Measurements from ENCODE around the gene BRD9.
"Not testable (repeated sequence)": the region's sequence is repeated elsewhere in the genome, so short reads cannot be mapped to it uniquely, and the experiment has no call there.

The BRD9 gene

DNA sequence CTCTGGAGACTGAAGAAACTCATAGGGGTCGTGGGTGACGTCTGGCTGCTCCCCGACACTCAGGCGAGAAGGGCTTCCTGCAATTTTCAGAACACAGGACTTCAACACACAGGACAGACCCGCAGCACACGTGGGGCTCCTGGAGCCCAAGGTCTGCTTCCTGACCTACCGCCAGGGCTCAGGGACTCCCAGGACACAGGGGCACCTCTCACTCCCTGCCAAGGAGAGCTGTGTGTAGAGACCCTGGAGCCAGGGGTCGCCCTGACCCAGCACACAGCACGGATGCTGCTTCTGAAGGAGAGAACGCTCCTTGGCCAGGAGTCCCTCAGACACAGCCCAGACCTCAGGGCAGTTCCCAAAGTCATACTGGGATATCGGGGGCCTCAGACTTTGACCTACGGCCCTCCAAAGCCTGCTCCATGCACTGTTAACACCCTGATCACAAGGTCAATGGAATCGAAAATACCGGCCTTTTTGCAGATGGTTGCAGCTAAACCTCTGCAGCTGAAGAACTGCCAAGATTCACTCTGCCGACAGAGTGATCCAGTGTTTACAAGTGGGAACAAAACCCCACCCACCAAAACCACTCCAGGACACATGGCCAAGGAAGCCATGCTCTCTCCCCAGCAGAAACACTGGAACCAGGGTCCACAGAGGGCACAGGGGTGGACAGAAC lies 28.0 kb downstream of the BRD9 start:
- no peak overlapping the region for H3K4me3 ChIP-seq (ENCODE audit: low read depth, low read length)
- no peak for DNase-seq (ENCODE audit: low read depth)

DNA sequence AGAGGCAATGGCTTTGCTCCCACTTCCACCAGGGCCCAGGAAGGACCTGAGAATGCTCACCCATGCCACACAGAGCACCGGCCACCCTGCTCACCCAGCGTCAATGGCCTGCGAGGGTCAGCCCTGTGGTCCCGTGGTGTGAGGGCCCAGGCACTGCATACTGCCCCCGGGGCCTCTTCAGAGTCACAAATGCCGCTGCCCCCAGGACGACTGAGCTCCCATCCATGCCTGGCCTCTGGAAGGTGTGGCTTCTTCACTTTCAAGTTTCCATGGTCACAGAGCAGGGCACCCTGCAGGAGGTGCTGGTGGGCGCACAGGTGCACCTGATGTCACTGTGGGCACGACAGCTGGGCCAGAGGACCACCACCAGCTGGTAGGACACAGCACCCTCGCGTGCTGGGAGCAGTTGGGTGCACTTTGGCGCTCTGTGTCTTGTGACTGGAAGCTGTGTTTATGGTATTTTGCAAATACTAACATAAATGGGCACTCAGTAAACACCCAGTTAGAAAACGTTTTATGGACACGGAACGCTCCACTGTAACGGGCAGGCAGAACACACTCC lies 29.3 kb downstream of the BRD9 start:
- no peak overlapping the region for H3K4me3 ChIP-seq (ENCODE audit: low read depth, low read length)
- no peak for DNase-seq (ENCODE audit: low read depth)

DNA sequence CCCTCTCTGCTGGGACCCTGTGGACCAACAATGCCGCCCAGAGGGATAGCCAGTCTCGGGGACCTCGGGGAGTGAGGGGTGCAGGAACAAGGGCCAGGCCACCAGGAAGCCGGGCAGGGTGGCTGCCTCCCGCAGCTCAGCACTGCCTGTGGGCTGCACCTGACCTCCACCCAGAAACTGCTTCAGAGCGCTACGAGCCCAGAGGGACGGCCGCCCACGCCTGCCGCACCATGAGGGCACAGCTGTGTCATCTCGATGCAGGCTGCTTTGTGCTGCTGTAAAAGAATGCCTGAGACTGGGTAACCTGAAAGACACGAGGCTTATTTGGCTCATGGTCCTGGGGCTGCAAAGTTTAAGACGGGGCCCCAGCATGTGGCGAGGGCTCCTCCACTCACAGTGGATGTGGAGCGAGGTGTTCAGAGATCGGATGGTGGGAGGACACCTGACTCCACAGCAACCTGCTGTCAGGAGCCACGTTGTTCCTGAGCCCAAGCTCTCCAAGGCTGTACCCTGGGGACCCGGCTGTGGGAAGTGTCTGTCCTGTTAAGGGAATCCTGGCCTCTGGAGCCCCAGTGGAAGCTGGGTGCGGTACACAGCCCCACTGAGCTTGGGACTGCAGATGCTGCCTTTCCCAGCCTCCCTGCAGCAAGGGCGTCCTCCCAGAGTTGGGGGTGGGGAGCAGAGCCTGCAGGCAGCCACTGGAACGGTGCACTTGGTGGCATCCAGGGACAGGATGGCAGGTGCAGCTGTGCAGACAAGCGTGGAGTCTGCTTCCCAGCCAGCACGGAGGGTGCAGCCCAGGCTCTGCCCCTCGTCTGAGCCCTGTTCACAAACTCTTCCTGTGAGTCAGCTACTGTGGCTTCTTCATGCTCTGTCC lies 30.0 kb downstream of the BRD9 start:
- peak; percentile 1 for DNase-seq (ENCODE audit: low read depth)
- no peak overlapping the region for H3K4me3 ChIP-seq (ENCODE audit: low read depth, low read length)

DNA sequence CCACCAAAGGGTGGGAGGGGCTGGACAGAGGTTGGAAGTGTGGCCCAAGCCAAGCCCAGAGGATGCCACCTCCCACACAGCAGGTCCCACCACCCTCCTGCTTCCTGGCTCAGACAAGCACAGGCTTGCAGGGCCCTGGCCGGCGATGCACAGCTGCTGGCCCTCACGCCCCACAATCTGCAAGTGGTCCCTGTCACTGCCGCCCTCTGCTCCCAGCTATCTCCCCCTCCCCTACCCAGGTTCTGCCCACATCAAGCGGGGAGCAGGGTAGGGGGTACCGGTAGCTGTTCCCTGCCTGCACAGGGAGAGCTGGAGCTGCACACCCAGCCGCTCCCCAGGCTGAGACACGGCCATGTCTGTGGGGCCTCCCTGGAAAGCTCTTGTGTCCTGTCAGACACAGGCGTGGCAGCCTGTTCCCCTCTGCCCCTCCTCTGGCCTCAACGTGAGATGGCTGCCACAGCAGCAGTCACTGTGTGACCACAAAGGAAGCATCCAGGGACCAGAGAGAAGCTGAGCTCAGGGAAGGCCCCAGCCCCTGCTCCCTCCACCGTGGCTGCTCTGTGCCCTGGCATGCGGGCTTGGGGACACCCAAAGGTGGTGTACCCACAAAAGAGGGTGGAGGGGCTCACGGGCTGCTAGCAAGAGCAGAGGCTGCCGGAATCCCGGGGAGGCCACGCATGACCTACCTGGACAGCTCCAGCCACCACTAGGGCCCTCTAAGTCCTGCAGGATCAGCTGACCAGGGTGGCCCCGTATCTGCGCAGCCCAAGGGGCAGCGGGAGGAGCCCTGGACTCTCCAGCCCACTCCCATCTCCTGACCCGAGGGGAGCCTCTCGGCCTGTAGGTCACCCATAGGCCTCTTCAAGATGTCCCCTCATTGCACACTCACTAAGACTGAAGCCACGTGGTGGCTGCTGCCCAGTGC lies 30.9 kb downstream of the BRD9 start:
- no peak overlapping the region for H3K4me3 ChIP-seq (ENCODE audit: low read depth, low read length)
- DNase-seq (ENCODE audit: low read depth): no peak

DNA sequence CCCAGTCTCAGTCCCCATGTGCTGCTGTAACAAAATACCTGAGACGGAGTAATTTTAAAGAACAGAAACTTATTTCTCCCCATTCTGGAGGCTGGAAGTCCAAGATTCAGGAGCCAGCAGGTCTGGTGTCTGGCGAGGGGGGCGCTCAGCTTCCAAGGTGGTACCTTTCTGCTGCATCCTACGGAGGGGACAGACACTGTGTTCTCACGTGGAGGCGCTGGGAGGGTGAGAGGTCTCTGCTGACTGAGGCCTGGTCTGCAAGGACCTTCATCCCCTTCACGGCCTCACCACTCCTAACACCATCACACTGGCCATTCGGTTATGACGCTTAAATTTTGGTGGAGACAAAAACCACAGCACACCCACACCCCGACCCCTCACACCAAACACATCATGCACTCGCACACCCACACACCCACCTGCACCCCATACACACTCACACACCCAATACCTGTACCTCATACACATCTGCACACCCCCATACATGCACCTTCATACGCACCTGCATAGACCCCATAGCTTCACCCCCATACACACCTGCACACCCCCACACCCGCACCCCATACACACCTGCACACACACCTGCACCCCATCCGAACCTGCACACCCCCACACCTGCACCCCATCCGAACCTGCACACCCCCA lies 32.0 kb downstream of the BRD9 start:
- no peak for DNase-seq (ENCODE audit: low read depth)

DNA sequence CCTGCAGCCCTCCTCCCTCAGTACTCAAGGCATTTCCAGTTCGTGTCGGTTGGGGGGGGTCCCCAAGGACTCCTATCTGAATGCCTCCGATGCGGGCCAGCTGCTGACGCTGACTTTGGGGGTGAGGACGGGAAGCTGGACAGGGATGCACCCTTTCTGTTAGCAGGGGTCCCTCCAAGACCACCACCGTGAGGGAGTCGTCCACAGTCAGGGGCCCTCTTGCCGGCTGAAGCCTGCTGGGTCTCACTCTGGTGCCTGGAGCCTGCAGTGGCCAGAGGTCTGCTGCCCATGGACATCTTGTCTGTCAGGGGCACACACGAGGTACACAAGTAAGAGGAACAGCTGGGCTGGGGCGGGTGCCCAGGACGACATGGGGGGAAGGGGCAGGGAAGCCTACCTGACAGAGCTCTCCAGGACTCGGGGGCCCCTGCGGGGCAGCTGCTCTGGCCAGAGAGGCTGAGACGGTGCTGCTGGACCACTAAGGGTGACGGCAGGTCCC lies 32.8 kb downstream of the BRD9 start:
- no peak overlapping the region for H3K4me3 ChIP-seq (ENCODE audit: low read depth, low read length)
- no peak for DNase-seq (ENCODE audit: low read depth)

More for the DNA sequence above, 32.0 kb downstream of the BRD9 start:
- no peak overlapping the region for H3K4me3 ChIP-seq (ENCODE audit: low read depth, low read length)

DNA sequence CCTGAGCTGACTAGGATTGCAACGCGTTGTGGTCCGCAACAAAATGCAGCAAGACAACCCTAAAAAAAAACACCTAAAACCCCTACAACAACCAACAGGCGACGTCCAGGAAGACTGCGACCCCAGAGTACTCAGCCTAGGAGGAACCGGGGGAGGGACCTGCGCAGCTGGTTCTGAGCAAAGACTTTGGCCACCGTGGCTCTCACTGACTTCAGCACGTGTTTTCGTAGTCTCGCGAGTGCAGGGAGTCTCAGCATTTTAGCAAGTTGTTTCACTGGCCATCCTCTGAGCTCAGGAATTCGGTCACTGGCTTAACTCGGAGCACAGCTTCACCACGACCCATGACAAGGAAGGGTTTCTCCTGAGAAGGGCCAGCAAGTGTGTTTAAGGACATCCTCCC lies 33.2 kb downstream of the BRD9 start:
- DNase-seq (ENCODE audit: low read depth): no peak
- H3K4me3 ChIP-seq (ENCODE audit: low read depth, low read length): no peak overlapping the region

DNA sequence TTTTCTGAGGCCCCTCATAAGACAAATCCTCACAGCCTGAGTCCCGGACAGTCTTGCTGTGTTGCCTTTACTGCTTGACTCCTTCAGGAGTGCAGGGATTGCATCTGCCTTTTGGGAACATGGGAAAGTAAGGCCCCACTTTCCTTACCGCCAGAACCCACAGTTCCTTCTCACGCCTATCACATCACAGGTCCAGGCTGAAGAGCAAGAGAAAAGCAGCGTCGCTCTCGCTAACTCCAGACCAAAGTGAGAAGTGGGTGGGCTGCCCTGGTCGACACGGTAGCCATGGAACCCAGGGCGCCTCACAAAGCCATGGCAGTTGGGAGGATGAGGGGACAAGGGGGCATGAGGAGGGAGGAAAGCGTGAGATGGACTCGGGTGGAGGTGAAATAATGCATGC lies 33.9 kb downstream of the BRD9 start:
- no peak overlapping the region for H3K4me3 ChIP-seq (ENCODE audit: low read depth, low read length)
- no peak for DNase-seq (ENCODE audit: low read depth)

DNA sequence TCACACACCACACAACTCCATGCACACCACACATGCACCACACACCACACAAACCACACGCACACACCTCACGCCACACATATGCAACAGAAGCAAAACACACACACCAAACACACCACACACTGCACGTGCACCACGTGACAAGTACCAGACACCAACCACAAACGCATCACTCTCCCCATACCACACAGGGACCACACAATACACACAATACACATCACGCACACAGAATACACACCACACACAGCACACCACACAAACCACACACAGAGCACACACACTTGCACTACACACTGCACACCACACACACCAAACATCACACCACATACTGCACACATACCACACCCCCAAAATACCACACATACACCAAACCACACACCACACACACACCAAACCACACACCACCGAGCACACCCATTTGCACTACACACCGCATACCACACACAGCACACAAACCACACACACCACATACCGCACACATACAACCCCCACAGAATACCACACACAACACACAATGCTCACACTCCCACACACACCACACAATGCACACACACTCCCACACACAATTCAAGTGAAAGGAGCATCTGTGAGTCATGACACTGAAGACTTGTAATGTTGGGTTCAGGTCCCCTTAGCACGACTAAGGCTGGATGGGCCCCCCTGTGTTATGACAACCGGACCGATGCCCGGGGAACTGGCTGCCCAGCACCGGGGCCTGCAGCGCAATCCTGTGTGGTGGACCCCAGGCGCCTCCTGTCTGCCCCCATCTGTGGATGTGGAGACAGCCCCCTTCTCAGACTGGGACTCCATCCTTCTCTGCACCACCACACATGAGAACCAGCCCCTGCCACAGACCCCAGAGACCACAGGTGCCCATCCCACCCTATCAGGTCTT lies 35.8 kb downstream of the BRD9 start:
- no peak overlapping the region for H3K4me3 ChIP-seq (ENCODE audit: low read depth, low read length)
- DNase-seq (ENCODE audit: low read depth): no peak

DNA sequence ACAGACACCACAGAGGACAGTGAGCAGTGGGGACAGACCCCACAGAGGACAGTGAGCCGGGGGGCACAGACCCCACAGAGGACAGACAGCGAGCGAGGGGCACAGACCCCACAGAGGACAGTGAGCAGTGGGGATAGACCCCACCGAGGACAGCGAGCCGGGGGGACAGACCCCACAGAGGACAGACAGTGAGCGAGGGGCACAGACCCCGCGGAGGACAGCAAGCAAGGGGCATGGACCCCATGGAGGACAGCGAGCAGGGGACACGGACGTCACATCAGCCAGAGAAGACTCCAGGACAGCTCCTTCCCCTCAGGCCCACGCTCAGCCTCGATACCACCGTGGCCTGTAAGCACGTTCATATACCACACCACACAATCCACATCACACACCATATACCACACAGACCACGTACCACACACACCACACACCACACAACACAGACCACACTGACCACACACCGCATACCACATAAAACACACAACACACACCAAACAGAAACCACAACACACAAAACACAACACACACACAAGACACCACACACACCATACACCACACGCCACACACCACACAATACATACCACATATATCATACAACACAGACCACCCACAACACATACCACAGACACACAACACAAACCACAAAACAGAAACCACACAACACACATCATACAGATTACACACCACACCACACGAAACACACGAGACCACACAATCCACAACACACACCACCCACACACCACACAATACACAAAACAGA lies 36.6 kb downstream of the BRD9 start:
- DNase-seq (ENCODE audit: low read depth): no peak
- no peak overlapping the region for H3K4me3 ChIP-seq (ENCODE audit: low read depth, low read length)

DNA sequence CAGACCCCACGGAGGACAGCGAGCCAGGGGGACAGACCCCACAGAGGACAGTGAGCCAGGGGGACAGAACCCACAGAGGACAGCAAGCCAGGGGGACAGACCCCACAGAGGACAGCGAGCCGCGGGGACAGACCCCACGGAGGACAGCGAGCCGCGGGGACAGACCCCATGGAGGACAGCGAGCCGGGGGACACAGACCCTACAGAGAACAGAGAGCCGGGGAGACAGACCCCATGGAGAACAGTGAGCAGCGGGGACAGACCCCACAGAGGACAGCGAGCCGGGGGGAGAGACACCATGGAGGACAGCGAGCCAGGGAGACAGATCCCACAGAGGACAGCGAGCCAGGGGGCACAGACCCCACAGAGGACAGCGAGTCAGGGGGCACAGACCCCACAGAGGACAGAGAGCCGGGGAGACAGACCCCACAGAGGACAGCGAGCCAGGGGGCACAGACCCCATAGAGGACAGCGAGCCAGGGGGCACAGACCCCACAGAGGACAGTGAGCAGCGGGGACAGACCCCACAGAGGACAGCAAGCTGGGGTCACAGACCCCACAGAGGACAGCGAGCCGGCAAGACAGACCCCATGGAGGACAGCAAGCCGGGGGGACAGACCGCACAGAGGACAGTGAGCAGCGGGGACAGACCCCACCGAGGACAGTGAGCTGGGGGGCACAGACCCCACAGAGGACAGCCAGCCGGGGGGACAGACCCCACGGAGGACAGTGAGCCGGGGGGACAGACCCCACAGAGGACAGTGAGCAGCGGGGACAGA lies 37.4 kb downstream of the BRD9 start:
- no peak overlapping the region for H3K4me3 ChIP-seq (ENCODE audit: low read depth, low read length)
- DNase-seq (ENCODE audit: low read depth): no peak

DNA sequence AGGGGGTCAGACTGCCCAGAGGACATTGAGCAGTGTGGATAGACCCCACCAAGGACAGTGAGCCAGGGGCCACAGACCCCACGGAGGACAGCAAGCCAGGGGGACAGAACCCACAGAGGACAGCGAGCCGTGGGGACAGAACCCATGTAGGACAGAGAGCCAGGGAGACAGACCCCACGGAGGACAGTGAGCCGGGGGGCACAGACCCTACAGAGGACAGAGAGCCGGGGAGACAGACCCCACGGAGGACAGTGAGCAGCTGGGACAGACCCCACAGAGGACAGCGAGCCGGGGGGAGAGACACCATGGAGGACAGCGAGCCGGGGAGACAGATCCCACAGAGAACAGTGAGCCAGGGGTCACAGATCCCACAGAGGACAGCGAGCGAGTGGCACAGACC lies 38.4 kb downstream of the BRD9 start:
- no peak for DNase-seq (ENCODE audit: low read depth)
- H3K4me3 ChIP-seq (ENCODE audit: low read depth, low read length): no peak overlapping the region

DNA sequence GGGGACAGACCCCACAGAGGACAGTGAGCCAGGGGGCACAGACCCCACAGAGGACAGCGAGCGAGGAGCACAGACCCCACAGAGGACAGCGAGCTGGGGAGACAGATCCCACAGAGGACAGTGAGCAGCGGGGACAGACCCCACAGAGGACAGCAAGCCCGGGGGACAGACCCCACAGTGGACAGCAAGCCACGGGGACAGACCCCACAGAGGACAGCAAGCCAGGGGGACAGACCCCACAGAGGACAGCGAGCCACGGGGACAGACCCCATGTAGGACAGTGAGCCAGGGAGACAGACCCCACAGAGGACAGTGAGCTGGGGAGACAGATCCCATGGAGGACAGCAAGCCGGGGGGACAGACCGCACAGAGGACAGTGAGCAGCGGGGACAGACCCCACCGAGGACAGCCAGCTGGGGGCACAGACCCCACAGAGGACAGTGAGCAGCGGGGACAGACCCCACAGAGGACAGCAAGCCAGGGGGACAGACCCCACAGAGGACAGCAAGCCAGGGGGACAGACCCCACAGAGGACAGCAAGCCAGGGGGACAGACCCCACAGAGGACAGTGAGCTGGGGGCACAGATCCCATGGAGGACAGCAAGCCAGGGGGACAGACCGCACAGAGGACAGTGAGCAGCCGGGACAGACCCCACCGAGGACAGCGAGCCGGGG lies 39.0 kb downstream of the BRD9 start:
- not testable (repeated sequence) for DNase-seq (ENCODE audit: low read depth); H3K4me3 ChIP-seq (ENCODE audit: low read depth, low read length)

DNA sequence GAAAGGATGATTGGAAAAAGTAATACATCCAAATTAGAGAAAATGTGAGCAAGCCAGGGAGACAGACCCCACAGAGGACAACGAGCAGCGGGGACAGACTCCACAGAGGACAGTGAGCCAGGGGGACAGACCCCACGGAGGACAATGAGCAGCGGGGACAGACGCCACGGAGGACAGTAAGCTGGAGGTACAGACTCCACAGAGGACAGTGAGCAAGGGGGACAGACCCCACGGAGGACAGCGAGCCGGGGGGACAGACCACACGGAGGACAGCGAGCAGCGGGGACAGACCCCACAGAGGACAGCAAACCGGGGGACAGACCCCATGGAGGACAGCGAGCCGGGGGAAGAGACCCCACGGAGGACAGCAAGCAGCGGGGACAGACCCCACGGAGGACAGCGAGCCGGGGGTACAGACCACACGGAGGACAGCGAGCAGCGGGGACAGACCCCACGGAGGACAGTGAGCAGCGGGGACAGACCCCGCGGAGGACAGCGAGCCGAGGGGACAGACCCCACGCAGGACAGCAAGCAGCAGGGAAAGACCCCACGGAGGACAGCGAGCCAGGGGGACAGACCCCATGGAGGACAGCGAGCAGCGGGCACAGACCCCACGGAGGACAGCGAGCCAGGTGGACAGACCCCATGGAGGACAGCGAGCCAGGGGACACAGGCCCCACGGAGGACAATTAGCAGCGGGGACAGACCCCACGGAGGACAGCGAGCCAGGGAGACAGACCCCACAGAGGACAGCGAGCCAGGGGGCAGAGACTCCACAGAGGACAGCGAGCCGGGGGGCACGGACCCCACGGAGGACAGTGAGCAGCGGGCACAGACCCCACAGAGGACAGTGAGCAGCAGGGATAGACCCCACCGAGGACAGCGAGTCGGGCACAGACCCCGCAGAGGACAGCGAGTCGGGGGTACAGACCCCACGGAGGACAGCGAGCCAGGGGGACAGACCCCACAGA lies 39.9 kb downstream of the BRD9 start:
- DNase-seq (ENCODE audit: low read depth): no peak

DNA sequence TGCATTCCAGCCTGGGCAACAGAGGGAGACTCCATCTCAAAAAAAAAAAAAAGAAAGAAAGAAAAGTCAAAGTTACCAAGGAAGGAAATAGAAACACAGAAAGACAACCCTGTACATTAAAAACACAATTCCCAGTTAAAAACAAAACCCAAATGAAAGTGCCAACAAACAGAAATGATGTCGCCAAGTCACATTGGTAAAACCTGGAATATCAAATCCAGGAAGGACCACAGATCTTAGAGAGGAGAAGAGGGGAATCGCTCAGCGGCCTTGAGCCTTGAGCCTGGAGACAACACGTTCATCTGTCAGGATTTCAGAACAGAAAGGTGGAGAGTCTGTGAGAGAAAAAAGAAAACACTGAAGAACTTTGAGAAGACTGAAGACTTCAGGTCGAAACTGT lies 40.6 kb downstream of the BRD9 start:
- no peak overlapping the region for H3K4me3 ChIP-seq (ENCODE audit: low read depth, low read length)
- no peak for DNase-seq (ENCODE audit: low read depth)

More for the DNA sequence above, 39.9 kb downstream of the BRD9 start:
- H3K4me3 ChIP-seq (ENCODE audit: low read depth, low read length): no peak overlapping the region
